Raji (cell line): ENCODE results near the gene IQGAP2.

ENCODE experiments used
- POLR2A ChIP-seq: IDR thresholded peaks from 2 replicates; pipeline ENCODE4 v1.6.1; 2011; ENCODE audit warnings: low read depth, low read length, control low read depth; ENCODE audit not compliant: insufficient read depth

IQGAP2 gene

DNA sequence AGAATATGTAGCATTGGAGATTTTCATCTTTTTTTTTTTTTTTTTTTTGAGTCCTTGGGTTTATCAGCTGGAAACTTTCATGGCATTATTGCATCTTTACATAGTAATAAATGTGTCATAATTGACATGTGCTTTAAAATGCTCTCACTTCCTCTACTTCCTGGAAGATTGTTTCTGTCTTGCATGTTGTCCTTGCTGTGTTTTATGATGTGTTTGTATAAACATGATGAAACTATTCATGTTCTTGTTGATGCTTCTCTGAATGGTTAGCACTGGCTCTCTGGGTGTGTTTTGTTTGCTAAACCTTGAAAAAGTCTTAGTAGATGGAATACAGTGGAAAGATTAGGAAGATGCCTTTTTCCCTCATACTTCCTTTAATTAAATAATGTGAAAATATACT is 87.9 kb downstream of the IQGAP2 start:
- TF ChIP-seq POLR2A = no peak

DNA sequence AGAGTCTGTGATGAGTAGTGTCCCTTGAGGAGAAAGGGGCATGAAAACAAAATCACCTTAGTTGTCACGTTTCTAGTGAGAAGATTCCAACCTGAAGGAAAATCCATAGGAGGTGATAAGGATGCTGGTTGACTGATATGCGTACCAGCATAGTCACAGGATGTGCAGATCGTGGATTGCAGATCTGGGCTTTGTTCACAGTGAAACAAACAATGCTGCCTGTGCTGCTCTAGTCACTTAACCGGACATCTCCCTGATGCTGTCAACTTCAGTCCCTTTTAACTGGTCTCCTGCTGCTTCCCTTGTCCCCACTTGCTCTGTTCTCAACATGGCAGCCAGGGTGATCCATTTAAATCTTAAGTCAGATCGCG is 89.7 kb downstream of the IQGAP2 start:
- no peak for TF ChIP-seq POLR2A

DNA sequence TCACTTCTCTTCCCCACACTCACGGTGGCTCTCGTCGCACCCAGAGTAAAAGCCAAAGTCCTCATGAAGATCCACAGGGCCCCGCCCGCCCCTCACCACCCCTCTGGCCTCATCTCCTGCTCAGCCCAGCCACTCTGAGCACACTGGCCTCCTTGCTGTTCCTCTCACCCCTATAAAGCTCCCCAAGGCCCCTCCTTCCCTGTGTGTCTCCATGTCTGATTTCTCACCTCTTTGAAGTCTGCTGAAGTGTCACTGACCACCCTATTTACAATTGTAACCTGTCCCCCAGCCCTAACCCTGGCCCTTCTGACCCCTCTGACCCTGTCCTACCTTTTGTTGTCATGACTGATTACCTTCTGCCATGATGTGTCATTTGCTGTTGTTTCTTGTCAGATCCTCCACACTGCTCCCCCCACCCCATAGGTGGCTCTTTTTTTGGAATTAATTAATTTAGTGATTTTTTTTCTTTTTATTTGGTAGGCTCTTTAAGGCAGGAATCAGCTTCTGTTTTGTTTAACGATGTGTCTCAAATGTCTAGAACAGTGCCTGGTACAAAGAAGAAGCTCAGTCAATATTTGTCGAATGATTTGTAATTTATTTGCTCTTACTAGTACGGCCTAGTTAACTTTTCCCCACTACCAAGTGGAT is 90.2 kb downstream of the IQGAP2 start:
- TF ChIP-seq POLR2A = no peak

DNA sequence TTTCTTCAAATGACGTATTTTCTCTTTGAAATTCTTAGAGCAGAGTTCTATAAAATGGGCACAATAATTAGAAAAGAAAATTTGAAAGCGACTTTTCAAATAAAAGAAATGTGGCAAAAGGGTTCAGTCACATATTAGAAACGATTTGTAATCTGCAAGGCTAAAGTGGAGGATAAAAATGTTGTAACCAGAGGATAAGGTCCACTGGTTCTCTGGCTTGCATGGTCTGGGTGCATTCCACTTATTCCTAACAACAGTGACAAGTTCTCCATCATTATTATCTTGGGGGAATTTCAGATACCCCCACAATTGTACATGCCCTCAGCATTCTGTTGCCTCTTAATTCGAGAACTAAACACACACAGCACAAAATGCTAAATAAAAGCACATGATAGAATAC is 91.1 kb downstream of the IQGAP2 start:
- no peak for TF ChIP-seq POLR2A

GRCh38 chr5:76495870-76496269 is 92.8 kb downstream of the IQGAP2 start:
- no peak for TF ChIP-seq POLR2A

- no peak for TF ChIP-seq POLR2A
Observed at GRCh38 chr5:76497065-76497460, 94.0 kb downstream of the IQGAP2 start.

- no peak for TF ChIP-seq POLR2A
Observed at GRCh38 chr5:76497986-76498717, 95.1 kb downstream of the IQGAP2 start.

- TF ChIP-seq POLR2A = no peak
Observed at GRCh38 chr5:76499507-76500161, 96.5 kb downstream of the IQGAP2 start.

- no peak for TF ChIP-seq POLR2A
Observed at GRCh38 chr5:76500633-76501393, 97.7 kb downstream of the IQGAP2 start.

DNA sequence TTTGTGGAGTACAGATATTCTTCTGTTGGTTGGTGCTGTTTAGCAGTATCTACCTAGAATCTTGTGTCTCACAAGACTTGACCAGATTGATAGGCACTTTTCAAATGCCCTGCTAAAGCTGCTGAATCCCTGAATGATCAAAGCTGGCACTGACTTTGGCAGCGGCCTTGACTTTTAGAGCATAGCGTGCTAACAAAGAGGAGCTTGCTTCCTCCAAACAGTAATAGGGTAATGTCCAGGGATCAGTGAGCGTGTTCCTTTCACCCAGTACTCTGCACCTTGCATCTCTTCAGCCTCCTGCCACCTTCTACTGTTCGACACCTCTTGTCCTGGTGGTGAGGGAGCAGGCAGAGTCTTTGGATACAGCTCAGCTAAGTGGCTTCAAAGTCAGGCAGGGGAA is 100.8 kb downstream of the IQGAP2 start:
- no peak for TF ChIP-seq POLR2A

DNA sequence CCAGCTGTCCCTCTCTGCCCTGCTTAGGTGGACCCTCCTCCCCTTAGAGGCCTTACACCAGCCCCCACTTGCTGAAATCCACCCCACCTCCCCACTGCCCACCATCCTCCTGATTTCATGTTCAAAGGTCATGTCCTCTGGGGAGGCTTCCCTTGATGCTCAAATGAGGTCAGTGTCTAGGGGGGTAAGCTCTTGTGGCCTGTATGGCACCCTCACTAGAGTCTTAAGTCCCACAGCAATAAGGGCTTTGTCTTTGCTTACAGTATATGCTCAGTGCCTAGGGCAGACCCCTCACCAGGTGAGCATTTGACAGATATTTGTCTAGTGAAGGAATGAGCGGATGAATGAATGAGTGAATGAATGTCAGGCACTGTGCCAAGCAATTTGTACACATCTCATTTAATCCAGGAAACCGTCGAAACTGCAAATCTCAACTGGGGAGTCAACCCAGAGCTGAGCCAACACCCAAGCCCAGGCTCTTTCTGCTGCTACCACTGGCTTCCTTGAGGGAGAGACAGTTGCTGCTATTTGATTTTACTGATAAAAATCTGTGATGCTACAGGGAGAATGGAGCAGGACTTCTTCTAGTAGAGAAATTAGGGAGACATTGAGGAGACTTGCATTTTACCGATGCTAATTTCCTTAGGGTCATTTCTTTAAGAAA is 101.9 kb downstream of the IQGAP2 start:
- TF ChIP-seq POLR2A = no peak

DNA sequence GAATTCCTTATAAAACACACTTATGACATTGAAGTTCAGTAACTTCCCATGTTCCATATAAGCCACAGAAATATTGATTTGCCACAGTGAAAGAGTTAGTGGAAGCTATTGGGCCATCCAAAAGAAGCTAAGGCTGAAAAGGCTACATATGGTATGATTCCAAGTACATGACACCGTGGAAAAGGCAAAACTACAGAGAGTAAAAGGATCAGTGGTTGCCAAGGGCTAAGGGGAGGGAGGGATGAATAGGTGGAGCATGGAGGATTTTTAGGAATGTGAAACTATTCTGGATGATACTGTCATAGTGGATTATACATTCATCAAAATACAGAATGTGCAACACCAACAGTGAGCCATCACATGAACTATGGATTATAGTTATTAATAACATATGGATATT is 110.4 kb downstream of the IQGAP2 start:
- TF ChIP-seq POLR2A = no peak

GRCh38 chr5:76514292-76514691 is 111.2 kb downstream of the IQGAP2 start:
- TF ChIP-seq POLR2A = no peak

GRCh38 chr5:76514713-76515112 is 111.6 kb downstream of the IQGAP2 start:
- no peak for TF ChIP-seq POLR2A

DNA sequence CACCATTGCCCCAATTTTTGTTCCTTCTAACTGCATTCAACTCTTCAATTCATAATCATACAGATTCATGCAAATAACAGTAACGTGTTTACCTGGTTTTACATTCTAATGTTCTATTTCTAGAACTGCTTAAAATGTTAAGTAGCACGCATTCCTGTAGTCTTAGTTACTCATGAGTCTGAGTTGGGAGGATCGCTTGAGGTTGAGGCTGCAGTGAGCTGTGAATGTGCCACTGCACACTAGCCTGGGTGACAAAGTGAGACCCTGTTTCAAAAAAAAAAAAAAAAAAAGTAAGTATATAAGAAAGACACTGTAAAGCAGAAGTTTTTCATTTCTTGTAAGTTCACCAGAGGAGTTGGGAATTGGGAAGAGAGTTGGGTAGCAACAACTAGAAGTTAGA is 114.2 kb downstream of the IQGAP2 start:
- TF ChIP-seq POLR2A = no peak
